A549 (cell line): ENCODE data around the gene HOXA4. TPM values are rescaled to one million over a fixed set of nuclear protein-coding genes. Genes with fewer than 3 reads are reported as not detected.

Source experiments
- ATAC-seq, 2 experiments: fragments of 200-7000 bp in 1 of 2; fragments of >200 bp in 1 of 2; cut with Nextera tagmentation in 1 of 2; cut with Tn5 transposase in 1 of 2; 3 replicates each; pipeline versions ENCODE4 v1.8.0 to v1.9.1; 2018 to 2020; ENCODE audit warnings: mild to moderate bottlenecking in 1 of 2, moderate library complexity in 1 of 2
- CTCF ChIA-PET: fragments of 300-600 bp; sonication (Branson Sonifier 250); formaldehyde crosslinking; extraction: SDS; loops from one replicate; lab custom pipeline; 2021; ENCODE audit warnings: antibody characterized with exemption, inconsistent platforms; lab: Yijun Ruan, JAX
- POLR2A ChIA-PET: fragments of 350-600 bp; formaldehyde crosslinking; extraction: SDS; loops from one replicate; lab custom pipeline; 2021; ENCODE audit warnings: antibody characterized with exemption, inconsistent platforms; lab: Yijun Ruan, JAX
- DNase-seq, 2 experiments: peaks; one replicate each; pipeline versions ENCODE4 v3.0.0 to v3.0.0-alpha.2; 2011 to 2016; ENCODE audit warnings: low read depth in 1 of 2, low spot score in 1 of 2
- FAIRE-seq: peaks from 2 replicates; lab custom pipeline; 2011; peaks lifted over from hg19 to GRCh38; lab: Jason Lieb, UNC
- H3K27ac ChIP-seq, 2 experiments: fragments of >200 bp; sonication (Bioruptor Twin); formaldehyde crosslinking; 3 replicates each; pipeline ENCODE4 v1.5.1; 2016 to 2017
- H3K4me1 ChIP-seq: fragments of >200 bp; sonication (Bioruptor Twin); formaldehyde crosslinking; 3 replicates; pipeline ENCODE4 v1.6.1; 2016
- H3K4me2 ChIP-seq: fragments of >200 bp; sonication (Bioruptor Twin); formaldehyde crosslinking; 3 replicates; pipeline ENCODE4 v1.6.1; 2016
- H3K4me3 ChIP-seq: fragments of >200 bp; sonication (Bioruptor Twin); formaldehyde crosslinking; 3 replicates; pipeline ENCODE4 v1.5.1; 2016
- H3K9me3 ChIP-seq: fragments of >200 bp; sonication (Bioruptor Twin); formaldehyde crosslinking; 3 replicates; pipeline ENCODE4 v1.6.1; 2016
- BCL3 ChIP-seq: fragments of >200 bp; sonication (Bioruptor Twin); formaldehyde crosslinking; IDR thresholded peaks from 3 replicates; pipeline ENCODE4 v1.6.1; 2016
- EHF ChIP-seq: fragments of 250-450 bp; sonication (Bioruptor Pico); IDR thresholded peaks from 2 replicates; pipeline ENCODE4 v1.5.0; 2020; ENCODE audit warnings: mild to moderate bottlenecking
- ELK1 ChIP-seq: fragments of 150-350 bp; IDR thresholded peaks from 2 replicates; pipeline ENCODE4 v1.6.1; 2014; ENCODE audit warnings: low read depth, mild to moderate bottlenecking, low read length
- ESRRA ChIP-seq: fragments of 150-350 bp; IDR thresholded peaks from 2 replicates; pipeline ENCODE4 v1.6.1; 2014; ENCODE audit warnings: mild to moderate bottlenecking, low read length, borderline replicate concordance
- FOSB ChIP-seq: fragments of 250-450 bp; sonication (Bioruptor Pico); IDR thresholded peaks from 2 replicates; pipeline ENCODE4 v1.5.0; 2020; ENCODE audit warnings: mild to moderate bottlenecking, moderate library complexity
- FOSL2 ChIP-seq, 2 experiments: fragments of 450-650 bp in 1 of 2; fragments of >200 bp in 1 of 2; sonication (Bioruptor Twin) in 1 of 2; formaldehyde crosslinking; IDR thresholded peaks; 2 replicates each; pipeline versions ENCODE4 v1.5.0 to v1.6.1; 2016 to 2020; ENCODE audit warnings: mild to moderate bottlenecking in 1 of 2, moderate library complexity in 1 of 2
- HOXA7 ChIP-seq: fragments of 250-450 bp; sonication (Bioruptor Pico); IDR thresholded peaks from 2 replicates; pipeline ENCODE4 v1.5.0; 2020; ENCODE audit warnings: mild to moderate bottlenecking, moderate library complexity
- HOXB5 ChIP-seq: fragments of 250-450 bp; sonication (Bioruptor Pico); IDR thresholded peaks from 2 replicates; pipeline ENCODE4 v1.5.0; 2020; ENCODE audit warnings: mild to moderate bottlenecking, moderate library complexity
- JUN ChIP-seq, 2 experiments: fragments of >200 bp; sonication (Bioruptor Twin); formaldehyde crosslinking; IDR thresholded peaks; 2 replicates in 1 of 2; 3 replicates in 1 of 2; pipeline ENCODE4 v1.6.1; 2016 to 2017
- KDM5A ChIP-seq: fragments of 200-600 bp; sonication (generic); IDR thresholded peaks from 2 replicates; pipeline ENCODE4 v1.6.1; 2016; ENCODE audit warnings: antibody characterized with exemption, mild to moderate bottlenecking
- MAFK ChIP-seq: fragments of 450-650 bp; IDR thresholded peaks from 2 replicates; pipeline ENCODE4 v1.6.1; 2014; ENCODE audit not compliant: partially characterized antibody
- MAX ChIP-seq: IDR thresholded peaks from 2 replicates; pipeline ENCODE4 v1.6.1; 2012
- MYC ChIP-seq: IDR thresholded peaks from 2 replicates; pipeline ENCODE4 v1.6.1; 2012; ENCODE audit warnings: mild to moderate bottlenecking, inconsistent platforms, low read length, improper control_type of control experiment, borderline replicate concordance
- NFE2L2 ChIP-seq: fragments of 150-350 bp; conservative IDR thresholded peaks from 2 replicates; pipeline ENCODE4 v1.6.1; 2014; ENCODE audit warnings: low read length
- RNF2 ChIP-seq: fragments of 200-600 bp; sonication (generic); IDR thresholded peaks from 2 replicates; pipeline ENCODE4 v1.6.1; 2016; ENCODE audit warnings: low read depth, mild to moderate bottlenecking, antibody characterized with exemption, moderate library complexity, borderline replicate concordance
- SMC3 ChIP-seq: fragments of >200 bp; sonication (Bioruptor Twin); formaldehyde crosslinking; IDR thresholded peaks from 3 replicates; pipeline ENCODE4 v1.6.1; 2018; ENCODE audit warnings: inconsistent platforms
- TFCP2L1 ChIP-seq: fragments of 250-450 bp; sonication (Bioruptor Pico); IDR thresholded peaks from 2 replicates; pipeline ENCODE4 v1.5.0; 2021; ENCODE audit warnings: mild to moderate bottlenecking
- TP53 ChIP-seq: fragments of 250-450 bp; sonication (Bioruptor Pico); IDR thresholded peaks from 2 replicates; pipeline ENCODE4 v1.5.0; 2021; ENCODE audit warnings: mild to moderate bottlenecking, moderate library complexity
- ZNF302 ChIP-seq: fragments of 250-450 bp; sonication (Bioruptor Pico); IDR thresholded peaks from 2 replicates; pipeline ENCODE4 v1.9.0; 2021; ENCODE audit warnings: inconsistent platforms, mild to moderate bottlenecking, moderate library complexity
- ZSCAN20 ChIP-seq: fragments of 250-450 bp; sonication (Bioruptor Pico); IDR thresholded peaks from 2 replicates; pipeline ENCODE4 v1.8.0; 2022; ENCODE audit warnings: mild to moderate bottlenecking, moderate library complexity
- WGBS: methylation state at CpG from one replicate; pipeline ENCODE4 v1.1.6; 2017; ENCODE audit errors: missing lambda C conversion rate; 5-methylcytosine and 5-hydroxymethylcytosine counted together
- polyA plus RNA-seq, 4 experiments: library from polyadenylated mRNA; depleted of rRNA in 3 of 4; stranded (reverse); fragments of >200 nt; fragmentation: RNase III in 1 of 4; extraction: RNeasy Plus Mini Kit Qiagen cat#74134 plus additional on column Dnase treatment in 1 of 4; gene quantifications; 2 replicates in 3 of 4; 3 replicates in 1 of 4; pipeline ENCODE4 v1.2.3, GENCODE V29; 2011 to 2017

HOXA4 gene
- polyA plus RNA-seq, 2 of the 4 experiments (the other 2 are of a cell fraction) = 2.1 to 2.6 TPM

- Histone ChIP-seq H3K4me3 (peak overlapping the region; percentile 55), H3K9me3 (no peaks in the 10 kb centered on the region), H3K27ac (peak overlapping the region; percentile 79 to 93)
- ChIA-PET POLR2A (interaction anchor here (0.6 to 0.8 kb wide), 2 partner anchors 19 to 628 kb away, joined by 3 read pairs; no protein-coding TSS in a partner anchor), CTCF (interaction anchor here (1.5 to 6.1 kb wide), 4 partner anchors 8 to 800 kb away, joined by 4 to 47 read pairs (median 20); no protein-coding TSS in a partner anchor)
- FAIRE-seq = no peak
- TF ChIP-seq BCL3 = no peak
- peak in 1 of 2 experiments; percentile 30; a peak in 1 of 5 replicates for TF ChIP-seq JUN (IDR thresholded peaks at IDR 0.05)
- peak; percentile 45; the same call in 1 of the 2 replicates for TF ChIP-seq TP53
- no peak for TF ChIP-seq MAFK
- no peak for TF ChIP-seq RNF2
- TF ChIP-seq MYC = no peak
- no peak for TF ChIP-seq FOSB (CRISPR knock-in tag)
- TF ChIP-seq, all 56 proteins: peak for 2
- 43% methylated on average over 34 of the region's 46 CpGs for WGBS
- ATAC-seq (peak; percentile 70 to 75), DNase-seq (peak in 1 of 2 experiments; percentile 30)
- Histone ChIP-seq H3K4me2 (peak overlapping the region; percentile 73), H3K4me1 (peaks cover 4% of the 10 kb centered on the region; the same call in 1 of the 3 replicates)
Observed at GRCh38 chr7:27169658-27170425, 39.3 kb upstream of the HOXA4 start.

- H3K27ac ChIP-seq = no peak overlapping the region
- ChIA-PET POLR2A (interaction anchor here (1.2 kb wide), 1 partner anchor 17 kb away, joined by 4 read pairs; no protein-coding TSS in a partner anchor), CTCF (interaction anchor here (0.7 to 4.5 kb wide), 6 partner anchors 8 to 806 kb away, joined by 3 to 33 read pairs (median 3); no protein-coding TSS in a partner anchor)
- ATAC-seq = no peak
- no peak overlapping the region; the same call in 2 of the 3 replicates for H3K4me2 ChIP-seq
- H3K9me3 ChIP-seq = no peaks in the 10 kb centered on the region
- peaks cover 4% of the 10 kb centered on the region; the same call in 1 of the 3 replicates for H3K4me1 ChIP-seq
- DNase-seq = no peak
- no peak for FAIRE-seq
- 91% methylated on average over 24 of the region's 25 CpGs for WGBS
- no peak for TF ChIP-seq ELK1
- TF ChIP-seq TFCP2L1 (CRISPR knock-in tag) = no peak
- TF ChIP-seq JUN (IDR thresholded peaks at IDR 0.05) = no peak
- no peak for TF ChIP-seq FOSL2 (IDR thresholded peaks at IDR 0.05)
- no peak for TF ChIP-seq FOSL2 (CRISPR knock-in tag; IDR thresholded peaks at IDR 0.05)
- TF ChIP-seq KDM5A = no peak
- no peak for TF ChIP-seq HOXB5
- TF ChIP-seq BCL3 = no peak
- TF ChIP-seq ZSCAN20 (CRISPR knock-in tag) = no peak
- TF ChIP-seq ESRRA = no peak
- TF ChIP-seq SMC3 = no peak
- TF ChIP-seq HOXA7 (CRISPR knock-in tag) = no peak
- no peak for TF ChIP-seq EHF (CRISPR knock-in tag)
- TF ChIP-seq MAX = no peak
- TF ChIP-seq MYC = no peak
- no peak for TF ChIP-seq TP53
- TF ChIP-seq NFE2L2 = no peak
- TF ChIP-seq RNF2 = no peak
- TF ChIP-seq ZNF302 (CRISPR knock-in tag) = no peak
- TF ChIP-seq, all 56 proteins: peak for 0
- H3K4me3 ChIP-seq = no peak overlapping the region
Observed at GRCh38 chr7:27168265-27168947, 37.8 kb upstream of the HOXA4 start.
